Colon (tissue), 2 donors: Measurements from ENCODE around the gene CTBP2.

ENCODE experiments used
- FAIRE-seq: peaks from 2 replicates; lab custom pipeline; 2012; peaks lifted over from hg19 to GRCh38; lab: Jason Lieb, UNC
- donor health status: control.
- donor health status: control.

CTBP2 gene

GRCh38 chr10:125159932-125160855 lies at the start of gene CTBP2:
Gene CTBP2, minus strand, starts transcription at chr10:125160563.
- FAIRE-seq = no peak

DNA sequence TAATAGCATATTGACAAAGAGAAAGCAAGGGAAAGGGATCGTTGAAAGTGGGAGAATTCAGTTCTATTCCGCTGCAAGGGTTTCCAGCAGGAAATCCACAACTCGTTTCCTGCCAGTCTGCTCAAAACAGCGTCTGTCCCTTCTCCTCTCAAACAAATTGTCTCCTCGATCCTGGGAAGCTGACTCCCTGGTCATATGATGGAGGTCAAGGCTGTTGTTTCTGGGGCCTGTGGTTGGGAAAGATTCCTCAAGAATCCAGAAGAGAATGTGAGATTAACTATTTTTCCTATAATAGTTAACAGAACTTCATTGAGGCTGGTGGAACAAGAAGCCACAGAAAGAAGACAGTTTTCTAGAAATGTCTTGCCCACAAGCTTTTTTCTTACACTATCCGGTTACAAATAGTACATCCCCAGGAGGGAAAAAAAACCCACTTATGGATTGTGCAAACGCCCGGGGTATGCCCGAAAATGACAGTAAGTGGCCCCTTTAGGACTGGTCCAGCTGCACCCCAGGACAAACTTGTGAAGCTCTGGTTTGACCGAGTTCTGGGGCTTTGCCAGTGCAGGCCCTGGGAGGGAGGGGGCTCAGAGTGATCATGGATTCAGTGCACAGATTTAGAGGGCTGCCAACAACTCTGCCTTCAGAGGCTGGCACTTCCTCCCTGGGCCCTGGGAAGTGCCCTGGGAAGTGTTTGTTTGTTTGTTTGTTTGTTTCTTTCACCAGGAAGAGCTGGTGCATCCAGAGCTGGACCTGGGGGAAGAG lies 49.4 kb upstream of the CTBP2 start:
- FAIRE-seq = no peak

DNA sequence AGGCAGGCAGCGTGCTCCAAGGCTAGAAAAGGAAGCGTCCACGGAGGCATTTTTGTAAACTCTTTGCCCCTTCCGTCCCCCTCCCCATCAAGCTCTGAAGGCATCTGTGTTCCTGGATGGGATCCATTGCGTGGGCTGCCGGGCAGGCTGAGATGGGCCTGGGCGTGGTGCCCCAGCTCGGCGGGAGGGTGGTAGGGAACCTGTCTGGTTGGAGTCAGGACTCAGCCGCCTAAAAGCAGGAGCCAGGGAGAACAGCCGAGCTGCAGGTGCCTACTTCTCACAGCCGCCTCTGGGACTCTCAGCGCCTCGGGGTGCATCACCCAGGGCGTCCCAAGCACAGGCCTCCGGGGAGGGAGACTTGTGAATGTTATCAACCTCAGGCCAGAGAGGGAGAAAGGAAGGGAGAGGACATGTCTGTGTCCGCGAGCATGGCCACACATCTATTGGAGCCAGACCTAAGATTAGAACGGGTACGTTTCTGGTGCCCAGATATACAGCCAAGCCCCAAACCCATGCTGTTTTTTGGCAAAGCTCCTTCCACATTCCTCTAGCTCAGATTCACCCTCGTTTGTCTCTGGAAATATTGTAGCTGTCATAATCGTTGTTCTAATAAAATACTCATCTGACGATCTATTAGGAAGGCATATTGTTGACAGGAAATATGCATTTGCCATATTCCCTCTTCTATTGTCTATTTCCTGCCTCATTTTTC lies 48.6 kb upstream of the CTBP2 start:
- FAIRE-seq = no peak

DNA sequence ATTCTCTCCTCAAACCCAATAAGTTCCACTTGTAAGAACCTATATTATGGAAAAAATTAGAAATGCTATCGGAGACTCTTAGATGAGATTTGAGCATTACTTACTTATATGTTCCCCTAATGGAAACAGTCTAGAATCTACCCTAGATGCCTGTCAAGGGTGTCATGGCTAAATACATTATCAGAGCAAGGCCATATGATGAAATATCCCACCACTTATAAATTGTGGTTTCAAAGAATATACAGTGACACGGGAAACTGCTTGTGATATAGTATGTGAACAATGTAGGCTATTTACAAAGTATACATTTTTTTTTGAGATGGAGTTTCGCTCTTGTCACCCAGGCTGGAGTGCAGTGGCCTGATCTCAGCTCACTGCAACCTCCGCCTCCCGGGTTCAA lies 46.3 kb upstream of the CTBP2 start:
- FAIRE-seq = no peak

DNA sequence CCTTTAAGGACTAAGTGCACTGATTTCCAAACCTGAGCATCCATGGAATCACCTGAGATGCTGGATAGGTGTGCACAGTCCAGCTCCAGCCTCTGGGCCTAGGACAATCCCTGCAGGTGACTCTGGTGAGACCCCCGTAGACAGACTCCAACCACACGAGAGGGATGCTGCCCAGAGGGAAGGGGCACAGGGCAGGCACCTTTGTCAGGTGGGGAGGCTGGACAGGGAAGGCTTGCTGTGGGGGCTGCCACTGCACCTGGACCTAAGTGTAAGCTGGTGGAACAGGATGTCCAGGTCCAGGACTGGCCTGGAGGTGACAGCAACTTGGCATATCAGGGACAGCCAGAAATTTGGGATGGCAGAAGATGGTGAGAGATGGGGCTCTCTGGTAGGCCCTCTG lies 45.1 kb upstream of the CTBP2 start:
- no peak for FAIRE-seq

DNA sequence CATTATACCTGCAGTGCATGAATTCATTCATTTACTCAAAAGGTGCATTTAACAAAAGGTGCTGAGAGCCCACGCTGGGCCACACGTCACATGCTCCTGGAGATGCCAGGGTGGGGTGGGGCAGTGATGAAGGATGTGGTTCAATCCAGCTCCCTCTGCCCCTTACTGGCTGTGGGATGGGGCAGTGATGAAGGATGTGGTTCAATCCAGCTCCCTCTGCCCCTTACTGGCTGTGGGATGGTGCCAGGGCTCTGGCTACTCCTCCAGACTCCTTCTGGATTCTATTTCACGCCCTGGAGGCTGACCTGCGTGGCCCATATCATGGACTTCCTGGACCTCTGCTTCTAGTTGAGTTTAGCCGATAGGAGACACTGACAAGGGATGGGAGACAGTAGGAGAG lies 44.0 kb upstream of the CTBP2 start:
- no peak for FAIRE-seq

DNA sequence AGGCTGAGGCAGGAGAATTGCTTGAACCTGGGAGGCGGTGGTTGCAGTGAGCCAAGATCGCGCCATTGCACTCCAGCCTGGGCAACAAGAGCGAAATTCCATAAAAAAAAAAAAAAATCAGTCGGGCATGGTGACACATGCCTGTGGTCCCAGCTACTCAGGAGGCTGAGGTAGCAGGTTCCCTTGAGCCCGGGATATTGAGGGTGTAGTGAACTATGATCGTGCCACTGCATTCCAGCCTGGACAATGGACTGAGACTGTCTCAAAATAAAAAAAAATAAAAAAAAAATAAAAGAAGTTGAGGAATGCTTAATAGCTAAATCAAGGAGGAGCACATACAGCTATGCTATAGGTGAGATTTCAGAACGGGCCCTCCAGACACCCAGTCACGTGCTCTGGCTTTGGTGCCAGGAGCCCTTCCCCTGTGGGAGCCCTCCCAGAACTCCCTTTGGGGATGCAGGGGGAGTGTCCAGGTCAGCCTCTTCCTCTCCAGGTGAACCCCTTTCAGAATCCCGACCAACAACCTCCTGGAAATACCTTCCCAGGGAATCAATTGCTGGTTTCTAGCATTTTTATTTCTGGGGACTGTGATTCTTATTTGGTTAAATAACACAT lies 42.9 kb upstream of the CTBP2 start:
- no peak for FAIRE-seq

GRCh38 chr10:125201791-125202622 lies 41.6 kb upstream of the CTBP2 start:
- no peak for FAIRE-seq

- FAIRE-seq = no peak
These were observed 40.8 kb upstream of the CTBP2 start for GRCh38 chr10:125201108-125201524.

DNA sequence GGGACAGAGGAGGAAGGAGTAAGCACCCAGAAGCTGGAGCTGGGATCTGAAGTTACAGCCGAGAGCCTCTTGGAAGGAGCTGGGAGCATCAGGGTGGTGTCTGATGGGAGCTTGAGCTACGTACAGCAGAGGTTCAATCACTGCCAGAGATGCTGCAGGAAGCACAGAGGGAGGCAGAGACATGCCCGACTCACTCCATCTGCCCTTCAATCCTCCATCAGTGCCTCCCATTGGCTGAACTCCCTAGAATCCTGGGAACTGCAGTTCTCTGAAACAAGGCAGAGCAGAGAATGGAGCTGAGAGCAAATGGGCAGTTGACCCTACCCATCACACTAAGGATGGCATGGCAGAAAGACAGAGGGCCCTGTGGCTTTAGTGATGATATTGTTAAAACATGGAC lies 40.0 kb upstream of the CTBP2 start:
- no peak for FAIRE-seq

DNA sequence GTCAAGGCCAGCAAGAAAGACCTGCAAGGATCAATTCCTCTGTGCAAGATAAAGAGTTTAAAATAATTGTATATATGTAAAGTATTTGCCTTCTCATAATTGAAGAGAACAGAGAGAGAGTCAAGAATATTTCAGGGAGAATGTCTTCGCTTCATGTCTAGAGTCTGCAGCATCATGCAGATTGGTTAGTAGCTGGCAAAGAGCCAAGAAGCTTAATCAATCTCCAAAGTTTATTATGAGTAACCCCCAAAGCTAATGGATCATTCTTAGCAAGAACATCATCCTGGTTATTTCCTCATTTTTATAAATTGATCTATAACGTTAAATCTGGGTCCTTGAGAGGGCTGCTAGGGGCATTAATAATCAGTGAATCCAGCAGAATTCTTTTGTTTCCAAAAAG lies 38.9 kb upstream of the CTBP2 start:
- FAIRE-seq = no peak

DNA sequence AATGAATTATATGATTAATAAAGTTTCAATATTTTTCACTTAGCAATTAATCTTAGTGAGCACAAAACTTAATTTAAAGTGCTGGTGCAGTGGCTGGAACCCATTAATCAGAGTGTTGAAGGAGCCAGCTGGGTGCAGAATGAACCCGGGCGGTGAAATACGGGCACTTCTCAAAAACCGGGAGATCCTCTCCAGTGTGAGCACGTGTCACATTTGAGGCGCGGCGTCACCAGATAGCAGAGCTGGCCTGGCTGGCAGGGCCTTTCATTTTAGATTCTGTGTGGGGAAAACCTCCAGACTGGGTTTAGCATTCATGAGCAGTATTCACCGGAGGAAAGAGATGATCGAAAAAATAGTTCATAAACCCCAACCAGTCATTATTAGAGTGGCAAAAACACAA lies 34.5 kb upstream of the CTBP2 start:
- FAIRE-seq = no peak

DNA sequence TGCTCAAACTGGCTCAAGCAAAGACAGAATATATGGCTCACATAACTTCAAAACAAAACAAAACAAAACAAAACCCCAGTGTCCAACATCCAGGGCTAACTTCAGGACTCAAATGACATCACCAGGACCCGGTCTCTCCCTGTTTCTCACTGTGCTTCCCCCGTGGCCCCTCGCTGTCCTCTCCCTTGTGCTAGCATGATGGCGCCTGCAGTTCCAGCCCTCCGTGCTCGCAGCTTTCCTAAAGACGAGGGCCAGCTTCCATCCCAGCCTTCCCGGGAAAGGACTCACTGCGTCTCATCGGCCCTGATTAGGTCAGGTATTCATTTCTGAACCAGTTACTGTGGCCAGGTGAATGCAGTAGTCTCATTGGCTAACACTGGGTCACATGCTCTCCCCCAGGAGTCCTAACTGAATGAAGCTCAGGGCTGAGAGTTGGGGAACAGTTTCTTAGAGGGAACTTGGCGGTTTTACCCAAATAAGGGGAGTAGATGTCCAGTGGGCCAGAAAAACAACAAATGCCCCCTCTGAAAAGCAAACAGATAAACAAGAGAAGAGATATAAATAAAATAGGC lies 33.0 kb upstream of the CTBP2 start:
- FAIRE-seq = no peak

DNA sequence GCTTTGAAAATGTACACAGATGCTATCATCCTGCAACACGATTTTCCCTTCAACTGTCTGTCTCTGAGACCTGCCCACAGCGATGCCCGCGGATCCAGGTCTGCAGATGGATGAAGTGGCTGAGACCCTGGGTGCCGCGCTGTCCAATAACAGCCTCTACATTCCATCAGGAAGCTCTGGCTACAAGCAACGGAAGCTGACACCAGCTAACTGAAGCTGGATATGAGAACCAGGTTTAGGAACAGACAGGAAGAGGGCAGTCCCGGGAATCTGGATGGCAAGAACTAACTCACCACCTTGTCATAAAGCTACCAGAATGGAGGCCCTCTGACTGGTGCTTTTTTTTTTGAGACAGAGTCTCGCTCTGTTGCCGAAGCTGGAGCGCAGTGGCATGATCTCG lies 32.3 kb upstream of the CTBP2 start:
- FAIRE-seq = no peak

- no peak for FAIRE-seq
These were observed 31.6 kb upstream of the CTBP2 start for GRCh38 chr10:125192005-125192404.

DNA sequence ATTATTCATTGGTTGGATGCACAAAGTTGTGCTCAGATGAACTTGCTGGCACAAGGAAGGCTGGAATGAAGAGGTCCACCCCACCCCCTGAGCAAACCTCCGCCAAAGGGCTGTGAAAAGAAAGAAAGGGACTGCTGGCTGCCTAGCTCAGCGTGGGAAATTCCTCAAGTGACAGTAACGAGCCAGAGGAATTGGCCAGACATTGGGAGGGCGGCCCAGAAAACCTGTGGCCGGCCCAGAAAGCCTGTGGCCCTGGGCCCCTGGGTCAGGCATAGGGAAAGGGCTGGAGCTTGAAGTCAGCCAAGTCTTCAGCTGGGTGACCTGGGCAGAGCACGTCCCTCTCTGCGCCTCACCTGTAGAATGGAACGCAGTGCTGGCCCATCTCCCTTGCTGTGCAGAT lies 30.6 kb upstream of the CTBP2 start:
- FAIRE-seq = no peak

- no peak for FAIRE-seq
These were observed 30.1 kb upstream of the CTBP2 start for GRCh38 chr10:125190414-125190813.

GRCh38 chr10:125189162-125189561 lies 28.8 kb upstream of the CTBP2 start:
- no peak for FAIRE-seq

- FAIRE-seq = no peak
These were observed 27.2 kb upstream of the CTBP2 start for GRCh38 chr10:125187238-125188194.
